Uterus (tissue), 4 donors: ENCODE measurements around the gene USF2. TPM values are rescaled to one million over a fixed set of nuclear protein-coding genes. Genes with fewer than 3 reads are reported as not detected.

Experiments used
- DNase-seq, 2 donors: peaks; one replicate each; pipeline ENCODE4 v3.0.0-alpha.2; 2019 to 2020
- H3K27ac ChIP-seq, 2 donors: fragments of 200-600 bp; sonication (generic); 1 replicate in 1 of 2; 2 replicates in 1 of 2; pipeline ENCODE4 v1.5.1; 2016 to 2018
- H3K27me3 ChIP-seq, 2 donors: fragments of 200-600 bp; sonication (generic); one replicate each; pipeline ENCODE4 v1.5.1; 2018 to 2019; ENCODE audit warnings: control low read depth in 1 of 2
- H3K36me3 ChIP-seq, 2 donors: fragments of 200-600 bp; sonication (generic); one replicate each; pipeline ENCODE4 v1.5.1; 2019; ENCODE audit warnings: control low read depth in 1 of 2
- H3K4me1 ChIP-seq, 2 donors: fragments of 200-600 bp; sonication (generic); one replicate each; pipeline ENCODE4 v1.5.1; 2018 to 2019; ENCODE audit warnings: control low read depth in 1 of 2
- H3K4me3 ChIP-seq, 2 donors: fragments of 200-600 bp; sonication (generic); 1 replicate in 1 of 2; 2 replicates in 1 of 2; pipeline ENCODE4 v1.5.1; 2018 to 2019; ENCODE audit warnings: mild to moderate bottlenecking in 1 of 2
- H3K9me3 ChIP-seq, 2 donors: fragments of 200-600 bp; sonication (generic); one replicate each; pipeline ENCODE4 v1.5.1; 2019; ENCODE audit warnings: control low read depth in 1 of 2
- POLR2A ChIP-seq, 2 donors: fragments of 450-650 bp; IDR thresholded peaks; one replicate each; pipeline ENCODE4 v1.6.1; 2016; ENCODE audit warnings: antibody characterized with exemption in 2 of 2, mild to moderate bottlenecking in 1 of 2, moderate library complexity in 1 of 2
- intact Hi-C: fragments of 100-400 bp; cut with DNase I; formaldehyde crosslinking; loops from one replicate; pipeline ENCODE4 v1.15.1; 2023; ENCODE audit warnings: low total_unique reads
- total RNA-seq, 4 donors: library from RNA; depleted of rRNA in 3 of 4; stranded (reverse); fragments of >200 nt in 3 of 4; gene quantifications; one replicate each; pipeline versions ENCODE4 v1.1.0 to v1.2.4, GENCODE V29; 2014 to 2023
- TF ChIP-seq, protein P1 (sequence below), 4 experiments: fragments of 200-600 bp in 2 of 4; fragments of 450-650 bp in 2 of 4; sonication (generic) in 2 of 4; IDR thresholded peaks; one replicate each; pipeline ENCODE4 v1.5.1; 2016 to 2019; ENCODE audit warnings: antibody characterized with exemption in 4 of 4, mild to moderate bottlenecking in 2 of 4, moderate library complexity in 1 of 4
- donor health status: DM: yes; HTN: yes; CAD: no.

The USF2 gene
- total RNA-seq, 4 donors from 2014 or later: 48.8 to 155 (median 87.5) TPM

DNA sequence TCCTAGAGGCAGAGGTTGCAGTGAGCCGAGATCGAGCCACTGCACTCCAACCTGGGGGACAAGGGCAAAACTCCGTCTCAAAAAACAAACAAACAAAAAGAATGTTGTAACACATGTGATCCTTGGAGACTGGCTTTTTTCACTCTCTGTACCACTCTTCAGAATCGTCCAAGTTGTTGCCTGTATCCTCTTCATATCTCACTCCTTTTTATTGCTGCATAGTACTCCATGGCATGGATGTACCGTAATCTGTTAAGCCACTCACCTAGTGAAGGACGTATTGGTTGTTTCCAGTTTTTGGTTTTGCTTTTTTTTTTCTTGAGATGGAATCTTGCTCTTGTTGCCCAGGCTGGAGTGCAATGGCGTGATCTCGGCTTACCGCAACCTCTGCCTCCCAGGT lies 53.3 kb downstream of the USF2 start:
- no peak for DNase-seq
- H3K27me3 ChIP-seq: no peaks in the 10 kb centered on the region
- H3K4me1 ChIP-seq: no peaks in the 10 kb centered on the region
- TF ChIP-seq, protein P1, sequence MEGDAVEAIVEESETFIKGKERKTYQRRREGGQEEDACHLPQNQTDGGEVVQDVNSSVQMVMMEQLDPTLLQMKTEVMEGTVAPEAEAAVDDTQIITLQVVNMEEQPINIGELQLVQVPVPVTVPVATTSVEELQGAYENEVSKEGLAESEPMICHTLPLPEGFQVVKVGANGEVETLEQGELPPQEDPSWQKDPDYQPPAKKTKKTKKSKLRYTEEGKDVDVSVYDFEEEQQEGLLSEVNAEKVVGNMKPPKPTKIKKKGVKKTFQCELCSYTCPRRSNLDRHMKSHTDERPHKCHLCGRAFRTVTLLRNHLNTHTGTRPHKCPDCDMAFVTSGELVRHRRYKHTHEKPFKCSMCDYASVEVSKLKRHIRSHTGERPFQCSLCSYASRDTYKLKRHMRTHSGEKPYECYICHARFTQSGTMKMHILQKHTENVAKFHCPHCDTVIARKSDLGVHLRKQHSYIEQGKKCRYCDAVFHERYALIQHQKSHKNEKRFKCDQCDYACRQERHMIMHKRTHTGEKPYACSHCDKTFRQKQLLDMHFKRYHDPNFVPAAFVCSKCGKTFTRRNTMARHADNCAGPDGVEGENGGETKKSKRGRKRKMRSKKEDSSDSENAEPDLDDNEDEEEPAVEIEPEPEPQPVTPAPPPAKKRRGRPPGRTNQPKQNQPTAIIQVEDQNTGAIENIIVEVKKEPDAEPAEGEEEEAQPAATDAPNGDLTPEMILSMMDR (IDR thresholded peaks at IDR 0.05): no peak
- no peak for TF ChIP-seq POLR2A (IDR thresholded peaks at IDR 0.05)
- no peaks in the 10 kb centered on the region for H3K9me3 ChIP-seq
- intact Hi-C loops: no loop called here
- H3K27ac ChIP-seq: no peak overlapping the region
- H3K36me3 ChIP-seq: no peaks in the 10 kb centered on the region
- H3K4me3 ChIP-seq: no peak overlapping the region

DNA sequence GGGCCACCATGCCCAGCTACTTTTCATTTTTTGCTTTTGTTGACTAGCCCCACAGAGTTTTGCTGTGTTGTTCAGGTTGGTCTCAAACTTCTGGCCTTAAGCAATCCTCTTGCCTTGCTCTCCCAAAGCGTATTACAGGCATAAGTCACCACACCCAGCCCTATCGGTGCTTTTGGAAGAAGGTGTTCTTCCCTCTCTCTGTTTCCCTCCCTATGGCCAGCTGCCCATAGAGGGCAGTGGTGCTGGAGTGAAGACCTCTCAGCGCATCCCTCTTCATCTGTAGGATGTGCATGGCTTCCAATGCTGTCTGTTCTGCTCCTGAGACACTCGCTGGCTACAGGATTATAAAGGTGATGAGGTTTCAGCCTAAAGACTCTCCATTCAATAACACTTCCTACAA lies 58.9 kb downstream of the USF2 start:
- Histone ChIP-seq H3K36me3 (no peaks in the 10 kb centered on the region), H3K27me3 (no peaks in the 10 kb centered on the region), H3K27ac (no peak overlapping the region), H3K9me3 (no peaks in the 10 kb centered on the region), H3K4me1 (no peaks in the 10 kb centered on the region), H3K4me3 (no peak overlapping the region)
- no peak for TF ChIP-seq POLR2A (IDR thresholded peaks at IDR 0.05)
- DNase-seq: no peak
- intact Hi-C loops: no loop called here

DNA sequence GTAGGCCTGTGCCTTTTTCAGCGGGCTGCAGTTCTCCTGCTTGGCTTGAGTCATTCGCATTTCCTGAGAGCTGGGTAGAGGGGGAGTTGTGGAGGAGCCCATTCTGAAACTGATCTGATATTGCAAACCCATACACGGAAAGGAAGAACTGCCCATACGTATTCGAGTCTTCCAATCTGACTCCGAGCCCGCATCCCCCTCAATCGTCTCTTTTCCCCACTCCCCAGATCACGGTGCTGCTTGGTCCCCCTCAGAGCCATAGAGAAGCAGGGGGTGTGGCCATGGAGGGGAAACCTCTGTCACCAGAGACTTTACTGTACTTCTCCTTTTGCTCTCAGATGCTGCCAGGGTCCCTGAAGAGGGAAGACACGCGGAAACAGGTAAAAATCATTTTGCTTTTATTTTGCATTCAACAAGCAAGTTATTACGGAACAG lies 60.1 kb downstream of the USF2 start, which contains the start of gene CD22:
Gene CD22, plus strand, starts transcription at position 337 of the 435 bp plus-strand sequence. CDS start 2,854 bp downstream, outside the sequence.
- Histone ChIP-seq H3K4me3 (no peak within 1 kb of the TSS), H3K27ac (no peak within 1 kb of the TSS), H3K4me1 (no peaks in the 10 kb centered on the region), H3K9me3 (no peaks in the 10 kb centered on the region), H3K27me3 (no peaks in the 10 kb centered on the region), H3K36me3 (no peaks in the 10 kb centered on the region)
- no peak for DNase-seq
- intact Hi-C loops: no loop called here
- TF ChIP-seq POLR2A (IDR thresholded peaks at IDR 0.05): no peak
- TF ChIP-seq, protein P1 (IDR thresholded peaks at IDR 0.05): no peak

DNA sequence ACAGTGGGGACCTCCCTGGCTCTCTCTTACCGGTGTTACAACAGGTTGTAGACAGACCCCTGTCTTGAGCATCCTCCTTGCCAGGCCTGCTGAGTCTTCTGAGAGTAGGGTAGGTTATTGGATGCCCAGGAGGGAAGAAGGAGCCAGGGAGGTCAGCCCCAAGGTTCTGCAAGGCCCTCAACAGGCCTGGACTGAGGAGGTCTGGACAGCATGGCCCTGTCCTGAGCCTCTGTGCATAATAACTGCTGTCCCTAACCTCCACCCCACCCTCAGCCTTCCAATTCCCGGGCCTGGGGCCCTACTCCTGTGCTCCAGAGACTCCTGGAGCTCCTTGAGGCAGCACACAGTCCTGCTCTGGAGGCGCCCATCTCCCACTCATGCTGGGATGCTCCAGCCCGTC lies 60.6 kb downstream of the USF2 start:
- H3K4me3 ChIP-seq: no peak overlapping the region
- no peaks in the 10 kb centered on the region for H3K9me3 ChIP-seq
- no peak for DNase-seq
- no peaks in the 10 kb centered on the region for H3K27me3 ChIP-seq
- no peaks in the 10 kb centered on the region for H3K36me3 ChIP-seq
- H3K27ac ChIP-seq: no peak overlapping the region
- TF ChIP-seq POLR2A (IDR thresholded peaks at IDR 0.05): no peak
- TF ChIP-seq, protein P1 (IDR thresholded peaks at IDR 0.05): no peak
- intact Hi-C loops: no loop called here
- no peaks in the 10 kb centered on the region for H3K4me1 ChIP-seq

Other genes starting within 250 kb of the USF2 start
- 10 to 100 TPM in 1 of 4 donors, under 1 TPM in 3; 0.26 to 15.2 (median 0.78) TPM for gene SCN1B, start 238.5 kb upstream of the USF2 start, total RNA-seq
- 1 to 10 TPM in 2 of 4 donors, under 1 TPM in 2; 0.26 to 2.7 (median 0.68) TPM for gene HPN, start 227.2 kb upstream of the USF2 start, total RNA-seq
- gene FXYD3, start 153.1 kb upstream of the USF2 start, total RNA-seq: 1 to 10 TPM; 1.5 to 3.8 (median 1.6) TPM
- gene LGI4, start 133.9 kb upstream of the USF2 start, total RNA-seq: 10 to 100 TPM in 3 of 4 donors, 1 to 10 TPM in 1; 5.1 to 44.4 (median 19.7) TPM
- 100 to 1,000 TPM in 2 of 4 donors, 10 to 100 TPM in 2; 18.1 to 214 (median 105) TPM for gene FXYD1, start 130.1 kb upstream of the USF2 start, total RNA-seq
- 1 to 10 TPM in 1 of 4 donors, under 1 TPM in 1, not detected in 2; 0.83 to 3.7 TPM for gene FXYD7, start 125.7 kb upstream of the USF2 start, total RNA-seq
- 10 to 100 TPM; 10.9 to 86.2 (median 34.2) TPM for gene FXYD5, start 114.2 kb upstream of the USF2 start, total RNA-seq
- under 1 TPM in 1 of 4 donors, not detected in 3; 0.21 TPM for gene FAM187B, start 40.2 kb upstream of the USF2 start, total RNA-seq
- 10 to 100 TPM in 3 of 4 donors, 1 to 10 TPM in 1; 7.3 to 37.8 (median 20.2) TPM for gene LSR, start 20.0 kb upstream of the USF2 start, total RNA-seq
- 1 to 10 TPM in 1 of 4 donors, not detected in 3; 1.1 TPM for gene HAMP, start 13.6 kb downstream of the USF2 start, total RNA-seq
- 10 to 100 TPM in 1 of 4 donors, under 1 TPM in 1, not detected in 2; 0.91 to 15.1 TPM for gene MAG, start 23.2 kb downstream of the USF2 start, total RNA-seq
- gene CD22, start 60.2 kb downstream of the USF2 start, total RNA-seq: 1 to 10 TPM in 2 of 4 donors, under 1 TPM in 2; under 0.01 to 9.4 (median 1.3) TPM
- under 1 TPM in 1 of 4 donors, not detected in 3; 0.21 TPM for gene FFAR1, start 78.9 kb downstream of the USF2 start, total RNA-seq
- not detected for gene FFAR3, start 89.5 kb downstream of the USF2 start, total RNA-seq
- gene GPR42, start 102.1 kb downstream of the USF2 start, total RNA-seq: not detected
- gene FFAR2, start 179.3 kb downstream of the USF2 start, total RNA-seq: under 1 TPM in 2 of 4 donors, not detected in 2; 0.21 TPM
- gene KRTDAP, start 221.5 kb downstream of the USF2 start, total RNA-seq: not detected
- 10 to 100 TPM in 3 of 4 donors, 1 to 10 TPM in 1; 4.4 to 73.7 (median 39.5) TPM for gene DMKN, start 244.7 kb downstream of the USF2 start, total RNA-seq